Breast epithelium (tissue), 3 donors: ENCODE measurements around the gene RNF224.

Experiments used
- CTCF ChIP-seq, 3 donors: fragments of 450-650 bp; IDR thresholded peaks; one replicate each; pipeline ENCODE4 v1.5.1; 2016 to 2017; ENCODE audit warnings: antibody characterized with exemption in 3 of 3, mild to moderate bottlenecking in 3 of 3, moderate library complexity in 3 of 3
- POLR2A ChIP-seq: fragments of 450-650 bp; IDR thresholded peaks from one replicate; pipeline ENCODE4 v1.6.1; 2016; ENCODE audit warnings: antibody characterized with exemption, mild to moderate bottlenecking, moderate library complexity
- POLR2AphosphoS5 ChIP-seq, 3 donors: sonication (generic); formaldehyde crosslinking; IDR thresholded peaks; one replicate each; pipeline ENCODE4 v1.6.1; 2017; ENCODE audit warnings: antibody characterized with exemption in 3 of 3

GRCh38 chr9:137192448-137192780 is 34.9 kb upstream of the RNF224 start:
- no peak for TF ChIP-seq CTCF (IDR thresholded peaks at IDR 0.05)
- TF ChIP-seq POLR2AphosphoS5 (IDR thresholded peaks at IDR 0.05), result no peak
- no peak for TF ChIP-seq POLR2A
